ACC112 (cell line): Measurements from ENCODE around the gene PIK3R2.
A peak's percentile ranks its signal among the peaks of the same experiment; 100 is the strongest.

Experiments used
- H2AFZ ChIP-seq: fragments of 200-600 bp; sonication (generic); one replicate; pipeline ENCODE4 v1.6.0; 2017; ENCODE audit warnings: antibody characterized with exemption, low read length; ENCODE audit not compliant: unreplicated experiment
- H3K27ac ChIP-seq: fragments of 200-600 bp; sonication (generic); 2 replicates; pipeline ENCODE4 v1.5.1; 2014; ENCODE audit warnings: low read depth, mild to moderate bottlenecking, antibody characterized with exemption, low read length, moderate library complexity
- H3K27me3 ChIP-seq: fragments of 200-600 bp; sonication (generic); 2 replicates; pipeline ENCODE4 v1.6.1; 2014; ENCODE audit warnings: mild to moderate bottlenecking, antibody characterized with exemption, low read length, moderate library complexity, mixed read lengths; ENCODE audit not compliant: insufficient read depth
- H3K36me3 ChIP-seq: fragments of 200-600 bp; sonication (generic); 2 replicates; pipeline ENCODE4 v1.6.1; 2016; ENCODE audit warnings: mild to moderate bottlenecking, antibody characterized with exemption, low read length, moderate library complexity, mixed read lengths; ENCODE audit not compliant: insufficient read depth
- H3K4me1 ChIP-seq: fragments of 200-600 bp; sonication (generic); one replicate; pipeline ENCODE4 v1.6.1; 2016; ENCODE audit warnings: low read length, mixed read lengths; ENCODE audit not compliant: insufficient read depth, unreplicated experiment, control insufficient read depth
- H3K4me3 ChIP-seq: fragments of 200-600 bp; sonication (generic); 2 replicates; pipeline ENCODE4 v1.5.1; 2014; ENCODE audit warnings: mild to moderate bottlenecking, low read depth, low read length
- H3K79me2 ChIP-seq: fragments of 200-600 bp; sonication (generic); one replicate; pipeline ENCODE4 v1.6.0; 2016; ENCODE audit warnings: low read length; ENCODE audit not compliant: control insufficient read depth, unreplicated experiment, insufficient read depth

Gene PIK3R2

GRCh38 chr19:18141031-18141430 is 11.9 kb upstream of the PIK3R2 start:
- Histone ChIP-seq H3K36me3 (peaks cover 10% of the 10 kb centered on the region; the same call in 1 of the 2 replicates), H2AFZ (no peak overlapping the region), H3K27ac (no peak overlapping the region), H3K4me3 (no peak overlapping the region), H3K4me1 (no peaks in the 10 kb centered on the region), H3K27me3 (no peaks in the 10 kb centered on the region), H3K79me2 (no peaks in the 10 kb centered on the region)

DNA sequence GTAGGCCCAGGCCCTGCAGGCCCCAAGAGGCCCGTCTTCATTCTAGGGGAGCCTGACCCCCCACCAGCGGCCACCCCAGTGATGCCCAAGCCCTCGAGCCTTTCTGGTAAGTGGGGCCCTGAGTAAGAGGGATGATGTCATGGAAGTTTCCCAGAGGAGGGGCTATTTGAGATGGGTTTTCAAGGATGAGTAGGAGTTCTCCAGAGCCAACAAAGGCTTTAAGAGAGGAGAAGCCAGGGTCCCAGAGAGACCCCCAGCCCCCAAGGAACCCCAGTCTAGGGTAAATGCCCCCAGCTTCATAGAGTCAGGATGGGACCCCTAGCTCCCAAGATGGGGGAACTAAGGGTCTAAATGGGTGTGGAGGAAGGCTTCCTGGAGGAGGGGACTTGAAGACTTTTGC is 9.1 kb upstream of the PIK3R2 start:
- Histone ChIP-seq H3K4me3 (no peak overlapping the region), H2AFZ (no peak overlapping the region), H3K79me2 (no peaks in the 10 kb centered on the region), H3K36me3 (peaks cover 10% of the 10 kb centered on the region; the same call in 1 of the 2 replicates), H3K27me3 (no peaks in the 10 kb centered on the region), H3K27ac (no peak overlapping the region), H3K4me1 (no peaks in the 10 kb centered on the region)

- Histone ChIP-seq H3K36me3 (peaks cover 10% of the 10 kb centered on the region; the same call in 1 of the 2 replicates), H3K27ac (no peak overlapping the region), H3K4me3 (no peak overlapping the region), H3K4me1 (no peaks in the 10 kb centered on the region), H3K79me2 (no peaks in the 10 kb centered on the region), H2AFZ (no peak overlapping the region), H3K27me3 (no peaks in the 10 kb centered on the region)
Measured at GRCh38 chr19:18144361-18144760, 8.6 kb upstream of the PIK3R2 start.

GRCh38 chr19:18144906-18145305 is 8.1 kb upstream of the PIK3R2 start:
- no peaks in the 10 kb centered on the region for H3K4me1 ChIP-seq
- H2AFZ ChIP-seq = no peak overlapping the region
- no peak overlapping the region for H3K27ac ChIP-seq
- H3K27me3 ChIP-seq = no peaks in the 10 kb centered on the region
- no peak overlapping the region for H3K4me3 ChIP-seq
- peaks cover 10% of the 10 kb centered on the region; the same call in 1 of the 2 replicates for H3K36me3 ChIP-seq
- no peaks in the 10 kb centered on the region for H3K79me2 ChIP-seq

GRCh38 chr19:18145391-18145999 is 7.5 kb upstream of the PIK3R2 start:
- Histone ChIP-seq H3K27me3 (no peaks in the 10 kb centered on the region), H3K27ac (no peak overlapping the region), H3K4me1 (no peaks in the 10 kb centered on the region), H3K36me3 (peaks cover 10% of the 10 kb centered on the region; the same call in 1 of the 2 replicates), H3K79me2 (no peaks in the 10 kb centered on the region), H3K4me3 (no peak overlapping the region), H2AFZ (no peak overlapping the region)

DNA sequence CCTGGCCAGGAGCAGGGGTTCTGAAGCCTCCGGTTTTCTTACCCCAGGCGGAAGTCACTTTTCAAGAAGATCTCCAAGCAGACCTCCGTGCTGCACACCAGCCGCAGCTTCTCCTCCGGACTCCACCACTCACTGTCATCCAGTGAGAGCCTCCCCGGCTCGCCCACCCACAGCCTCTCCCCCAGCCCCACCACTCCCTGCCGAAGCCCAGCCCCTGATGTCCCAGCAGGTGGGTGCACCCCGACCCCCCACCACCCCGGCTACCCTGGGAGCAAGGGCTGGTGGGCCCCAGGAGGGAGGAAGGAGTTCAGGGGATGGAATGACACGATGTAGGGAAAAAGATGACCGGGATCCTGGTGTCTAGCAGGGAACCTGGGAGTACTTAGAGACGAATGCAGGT is 5.6 kb upstream of the PIK3R2 start:
- H3K79me2 ChIP-seq = no peaks in the 10 kb centered on the region
- peaks cover 10% of the 10 kb centered on the region; the same call in 1 of the 2 replicates for H3K36me3 ChIP-seq
- H3K27me3 ChIP-seq = no peaks in the 10 kb centered on the region
- H2AFZ ChIP-seq = no peak overlapping the region
- H3K27ac ChIP-seq = no peak overlapping the region
- no peaks in the 10 kb centered on the region for H3K4me1 ChIP-seq
- H3K4me3 ChIP-seq = no peak overlapping the region

DNA sequence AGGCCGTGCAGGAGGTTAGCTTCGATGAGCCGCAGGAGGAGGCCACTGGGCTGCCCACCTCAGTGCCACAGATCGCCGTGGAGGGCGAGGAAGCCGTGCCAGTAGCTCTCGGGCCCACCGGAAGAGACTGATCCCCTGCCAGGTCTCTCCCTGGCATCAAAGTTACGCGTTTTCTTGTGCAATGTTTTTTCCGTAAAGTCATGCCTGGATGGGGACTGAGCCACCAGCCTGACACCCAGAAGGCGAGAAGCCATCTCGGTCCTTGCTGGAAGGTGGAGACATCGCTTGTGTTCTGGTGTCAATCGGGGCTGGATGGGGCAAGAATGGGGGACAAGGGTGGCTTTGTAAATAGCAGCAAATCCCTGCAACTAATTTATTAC is 3.4 kb upstream of the PIK3R2 start:
- no peaks in the 10 kb centered on the region for H3K27me3 ChIP-seq
- no peaks in the 10 kb centered on the region for H3K4me1 ChIP-seq
- H2AFZ ChIP-seq = no peak overlapping the region
- no peak overlapping the region for H3K4me3 ChIP-seq
- H3K27ac ChIP-seq = no peak overlapping the region
- peaks cover 6% of the 10 kb centered on the region; the same call in 1 of the 2 replicates for H3K36me3 ChIP-seq
- peaks cover 6% of the 10 kb centered on the region for H3K79me2 ChIP-seq

DNA sequence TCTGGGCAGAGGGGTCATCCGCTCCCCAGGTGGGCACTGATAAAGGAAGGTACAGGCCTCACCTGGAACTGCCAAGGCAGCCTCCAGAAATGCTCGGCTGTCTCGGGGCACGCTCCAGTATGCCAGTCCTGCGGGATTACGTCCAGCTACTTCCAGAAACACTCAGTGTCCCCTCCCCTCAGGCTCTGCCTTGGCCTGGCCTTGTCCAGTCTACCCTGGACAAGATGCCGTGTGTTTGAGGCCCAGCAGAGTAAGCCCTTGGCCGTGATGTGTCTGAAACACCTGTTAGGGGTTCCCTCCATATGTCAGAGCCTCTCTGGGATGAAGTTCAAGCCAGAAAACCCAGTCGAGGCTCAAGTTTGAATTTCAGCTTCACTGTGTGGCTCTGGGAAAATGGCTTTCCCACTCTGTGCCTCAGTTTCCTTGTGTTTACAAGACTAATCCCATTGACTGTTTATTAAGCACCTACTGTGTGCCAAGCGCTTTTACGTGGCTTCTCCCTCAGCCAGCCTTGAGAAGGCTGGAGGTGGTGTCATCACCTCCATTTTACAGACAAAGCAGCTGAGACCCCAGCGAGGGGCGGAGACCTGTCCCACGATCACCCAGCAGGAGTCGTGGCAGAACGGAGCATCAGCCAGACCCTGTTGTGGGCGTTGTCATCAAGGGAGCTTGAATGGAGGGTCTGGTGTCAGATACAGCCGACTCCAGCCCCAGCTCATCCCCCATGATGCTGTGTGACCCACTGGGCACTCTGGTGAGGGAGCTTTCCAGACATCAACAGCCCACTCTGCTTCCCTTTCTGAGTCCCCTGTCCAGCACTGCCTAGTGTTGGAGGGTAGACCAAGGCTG is 2.0 kb upstream of the PIK3R2 start:
- H3K36me3 ChIP-seq = no peaks in the 10 kb centered on the region
- H3K79me2 ChIP-seq = peaks cover 9% of the 10 kb centered on the region
- no peak overlapping the region for H3K4me3 ChIP-seq
- H3K4me1 ChIP-seq = no peaks in the 10 kb centered on the region
- H3K27ac ChIP-seq = no peak overlapping the region
- no peaks in the 10 kb centered on the region for H3K27me3 ChIP-seq
- no peak overlapping the region for H2AFZ ChIP-seq

- H3K4me1 ChIP-seq = peaks cover 9% of the 10 kb centered on the region
- H3K4me3 ChIP-seq = peak overlapping the region; percentile 87
- no peaks in the 10 kb centered on the region for H3K27me3 ChIP-seq
- no peaks in the 10 kb centered on the region for H3K36me3 ChIP-seq
- peaks cover 9% of the 10 kb centered on the region for H3K79me2 ChIP-seq
- H3K27ac ChIP-seq = peak overlapping the region; percentile 91
- H2AFZ ChIP-seq = peak overlapping the region; percentile 51
Measured at GRCh38 chr19:18152442-18152816, 534 bp upstream of the PIK3R2 start.

GRCh38 chr19:18153556-18154134 is 682 bp downstream of the PIK3R2 start:
- Histone ChIP-seq H3K27ac (no peak overlapping the region), H3K4me1 (peaks cover 10% of the 10 kb centered on the region), H3K4me3 (peak overlapping the region; percentile 87), H3K36me3 (no peaks in the 10 kb centered on the region), H3K27me3 (no peaks in the 10 kb centered on the region), H2AFZ (peak overlapping the region; percentile 10), H3K79me2 (peaks cover 9% of the 10 kb centered on the region)
